Stimulated activated CD8-positive, alpha-beta memory T cell treated with anti-CD3 and anti-CD28 coated beads, Interleukin-2, amount 100 ng/mL, for 48 hours (primary cell): ENCODE measurements around the gene PRODH.
A peak's percentile ranks its signal among the peaks of the same experiment; 100 is the strongest.
"Not testable (repeated sequence)": the region's sequence is repeated elsewhere in the genome, so short reads cannot be mapped to it uniquely, and the experiment has no call there.

ENCODE experiments used
- DNase-seq, 2 donors: peaks; one replicate each; pipeline ENCODE4 v3.0.0-alpha.2; 2020; ENCODE audit warnings: low read depth in 2 of 2

The PRODH gene

GRCh38 chr22:18905540-18906409 is 30.3 kb downstream of the PRODH start, which contains the start of gene DGCR6:
DGCR6 (plus strand) TSS chr22:18906320; CDS start chr22:18906375, 55 bp downstream.
- no peak for DNase-seq

- DNase-seq = not testable (repeated sequence)
Measured at GRCh38 chr22:18896037-18896657, 39.9 kb downstream of the PRODH start.

- DNase-seq = not testable (repeated sequence)
Measured at GRCh38 chr22:18893775-18894174, 42.3 kb downstream of the PRODH start.

- DNase-seq = not testable (repeated sequence)
Measured at GRCh38 chr22:18890510-18891192, 45.4 kb downstream of the PRODH start.

- DNase-seq = no peak
Measured at GRCh38 chr22:18888115-18888514, 48.0 kb downstream of the PRODH start.

GRCh38 chr22:18884465-18884864 is 51.6 kb downstream of the PRODH start:
- not testable (repeated sequence) for DNase-seq

GRCh38 chr22:18881260-18881659 is 54.8 kb downstream of the PRODH start:
- peak; percentile 20 to 27 for DNase-seq
